Stimulated activated CD4-positive, alpha-beta T cell treated with anti-CD3 and anti-CD28 coated beads, Interleukin-1b, Interleukin-23, amount 100 ng/mL, for 48 hours (primary cell): ENCODE data around the gene MIER3.
"Not testable (repeated sequence)": the region's sequence is repeated elsewhere in the genome, so short reads cannot be mapped to it uniquely, and the experiment has no call there.

Experiments used
- DNase-seq: peaks from one replicate; pipeline ENCODE4 v3.0.0-alpha.2; 2020

The MIER3 gene, protein sequence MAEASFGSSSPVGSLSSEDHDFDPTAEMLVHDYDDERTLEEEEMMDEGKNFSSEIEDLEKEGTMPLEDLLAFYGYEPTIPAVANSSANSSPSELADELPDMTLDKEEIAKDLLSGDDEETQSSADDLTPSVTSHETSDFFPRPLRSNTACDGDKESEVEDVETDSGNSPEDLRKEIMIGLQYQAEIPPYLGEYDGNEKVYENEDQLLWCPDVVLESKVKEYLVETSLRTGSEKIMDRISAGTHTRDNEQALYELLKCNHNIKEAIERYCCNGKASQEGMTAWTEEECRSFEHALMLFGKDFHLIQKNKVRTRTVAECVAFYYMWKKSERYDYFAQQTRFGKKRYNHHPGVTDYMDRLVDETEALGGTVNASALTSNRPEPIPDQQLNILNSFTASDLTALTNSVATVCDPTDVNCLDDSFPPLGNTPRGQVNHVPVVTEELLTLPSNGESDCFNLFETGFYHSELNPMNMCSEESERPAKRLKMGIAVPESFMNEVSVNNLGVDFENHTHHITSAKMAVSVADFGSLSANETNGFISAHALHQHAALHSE

DNA sequence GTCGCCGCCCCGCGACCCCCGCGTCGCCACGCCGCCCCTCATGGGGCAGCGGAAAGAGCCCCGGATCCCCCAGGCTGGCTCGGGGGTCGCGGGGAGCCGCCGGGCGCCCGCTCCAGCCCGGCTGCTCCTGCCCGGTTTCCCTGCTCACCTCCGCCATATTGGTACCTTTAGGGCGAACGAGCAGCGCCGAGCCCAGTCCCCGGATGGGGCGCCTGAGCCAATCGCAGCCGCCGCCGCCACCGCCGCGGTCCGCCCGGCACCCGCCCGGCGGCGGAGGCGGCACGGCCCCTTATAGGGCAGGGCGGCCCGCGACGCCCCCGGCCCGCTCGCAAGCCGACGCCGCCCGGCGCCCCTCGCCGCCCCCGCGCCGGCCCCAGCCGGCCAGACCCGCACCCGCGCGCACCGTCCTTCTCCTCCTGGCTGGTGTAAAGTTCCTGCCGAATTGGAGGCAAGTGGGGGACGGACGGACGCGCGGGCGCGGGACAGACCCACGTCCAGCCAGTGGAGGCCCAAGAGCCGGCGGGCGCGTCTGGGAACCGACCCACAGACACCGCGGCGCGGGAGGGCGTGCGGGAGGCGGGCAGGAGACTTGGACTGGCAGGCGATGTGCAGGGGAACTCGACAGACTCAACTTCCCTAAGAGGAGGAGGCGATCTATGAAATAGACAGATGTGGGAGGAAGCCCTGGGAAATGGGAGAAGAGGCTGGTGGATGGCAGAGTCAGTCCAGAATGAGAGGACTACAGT, at the start of gene MIER3:
MIER3 (minus strand) TSS at position 178 of the 746 bp plus-strand sequence; CDS start at position 157, 21 bp downstream.
- DNase-seq: peak; percentile 78

DNA sequence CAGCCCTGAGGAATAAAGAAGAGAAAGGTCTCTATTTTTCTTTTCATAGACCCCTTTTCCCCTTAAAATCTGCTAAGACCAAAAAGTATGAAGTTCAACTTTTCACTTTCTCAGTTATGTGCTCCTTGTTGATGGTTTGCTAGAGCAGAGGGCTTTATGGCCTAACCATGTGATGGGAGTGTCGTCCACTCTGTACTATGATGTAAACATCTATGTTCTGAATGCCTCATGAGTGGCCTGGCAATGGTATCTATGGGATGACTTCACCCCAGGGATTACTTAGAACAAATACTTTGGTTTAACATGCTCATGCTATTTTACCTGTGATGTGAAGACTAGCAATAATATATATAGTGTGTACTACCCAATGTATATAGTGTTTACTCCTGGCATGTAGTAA, 43.7 kb upstream of the MIER3 start:
- no peak for DNase-seq

DNA sequence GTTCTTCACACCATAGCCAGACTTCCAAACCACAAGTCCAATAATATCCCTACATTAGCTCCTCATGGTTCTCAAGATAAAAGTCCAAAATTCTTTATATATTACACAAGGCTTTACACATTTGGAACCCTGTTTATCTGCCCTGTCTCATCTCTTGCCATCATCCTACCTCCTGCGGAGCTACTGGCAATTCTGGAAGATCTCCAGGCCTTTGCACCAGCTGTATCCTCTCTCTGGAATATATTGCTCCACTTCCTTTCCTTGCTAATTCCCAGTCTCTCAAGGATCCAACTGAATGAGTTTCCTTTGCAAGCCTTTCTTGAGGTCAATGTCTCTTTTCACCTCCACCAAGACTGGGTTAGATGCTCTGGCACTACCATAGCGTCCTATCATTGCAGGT, 41.3 kb upstream of the MIER3 start:
- no peak for DNase-seq

DNA sequence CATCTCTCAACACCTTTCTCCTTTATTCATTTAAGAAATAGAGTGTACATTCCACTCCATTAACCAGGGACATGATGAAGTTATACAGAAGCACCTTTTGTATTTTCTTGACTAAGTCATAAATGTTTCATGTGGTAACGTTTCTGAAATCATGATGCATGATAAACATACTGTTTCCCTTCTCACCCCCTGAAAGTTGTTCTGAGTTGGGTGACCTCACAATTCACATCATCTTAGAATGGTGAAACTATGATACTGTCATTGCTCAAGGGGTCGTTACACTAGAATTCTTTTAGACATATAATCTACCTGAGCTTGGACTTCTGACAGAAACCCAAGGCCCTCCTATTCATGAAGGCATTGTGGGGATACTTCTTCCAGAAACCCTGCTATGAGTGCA, 37.8 kb upstream of the MIER3 start:
- DNase-seq: no peak

DNA sequence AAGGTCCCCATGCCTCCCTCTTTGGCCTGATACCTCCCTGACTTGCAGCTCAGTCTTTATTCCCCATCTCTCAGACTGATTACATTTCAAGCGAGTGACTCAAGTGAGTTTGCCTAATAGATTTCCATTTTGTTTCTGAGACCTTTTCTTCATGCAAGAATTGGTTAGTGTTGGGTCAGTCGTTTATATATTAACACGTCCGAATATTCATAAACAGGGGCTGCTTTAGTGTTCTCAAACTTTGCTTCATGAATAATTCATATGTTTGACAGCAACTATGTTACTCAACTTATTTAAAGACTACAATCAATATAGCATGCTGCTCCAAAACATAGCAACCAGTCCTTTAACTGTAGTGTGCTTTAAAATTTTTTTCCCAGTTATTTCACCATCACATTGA, 36.6 kb upstream of the MIER3 start:
- no peak for DNase-seq

DNA sequence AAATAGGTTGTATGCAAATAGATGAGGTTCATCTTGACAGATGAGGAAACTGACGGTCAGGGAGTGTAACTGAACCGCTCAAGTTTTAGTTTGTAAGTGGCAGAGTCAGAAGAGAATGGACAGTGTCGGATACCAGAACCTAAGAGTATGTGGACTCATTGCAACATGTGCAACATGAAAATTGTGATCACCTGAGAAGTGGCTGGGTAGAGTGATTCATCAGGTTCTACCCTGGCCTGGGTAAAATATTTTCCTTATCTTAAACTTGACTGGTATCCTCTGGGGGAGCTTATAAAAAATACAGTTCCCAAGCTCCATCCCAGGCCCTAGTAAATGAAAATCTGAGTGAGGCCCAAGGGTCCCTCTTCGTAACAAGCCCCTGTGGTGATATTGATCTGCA, 35.2 kb upstream of the MIER3 start:
- no peak for DNase-seq

DNA sequence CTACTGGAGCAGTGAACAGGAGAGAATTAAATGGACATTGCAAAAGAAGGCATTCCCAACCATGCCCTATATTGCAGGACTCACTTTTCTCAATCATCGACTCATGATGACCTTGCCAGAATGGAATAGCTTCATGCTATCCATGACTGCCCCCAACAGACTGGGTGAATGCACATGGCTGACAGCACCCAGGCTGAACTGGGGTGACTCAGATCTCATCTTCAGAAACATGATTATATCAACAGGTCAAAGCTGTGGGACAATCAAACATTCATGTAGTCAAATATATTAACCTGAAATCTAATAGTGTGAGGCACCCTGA, 34.7 kb upstream of the MIER3 start:
- no peak for DNase-seq

DNA sequence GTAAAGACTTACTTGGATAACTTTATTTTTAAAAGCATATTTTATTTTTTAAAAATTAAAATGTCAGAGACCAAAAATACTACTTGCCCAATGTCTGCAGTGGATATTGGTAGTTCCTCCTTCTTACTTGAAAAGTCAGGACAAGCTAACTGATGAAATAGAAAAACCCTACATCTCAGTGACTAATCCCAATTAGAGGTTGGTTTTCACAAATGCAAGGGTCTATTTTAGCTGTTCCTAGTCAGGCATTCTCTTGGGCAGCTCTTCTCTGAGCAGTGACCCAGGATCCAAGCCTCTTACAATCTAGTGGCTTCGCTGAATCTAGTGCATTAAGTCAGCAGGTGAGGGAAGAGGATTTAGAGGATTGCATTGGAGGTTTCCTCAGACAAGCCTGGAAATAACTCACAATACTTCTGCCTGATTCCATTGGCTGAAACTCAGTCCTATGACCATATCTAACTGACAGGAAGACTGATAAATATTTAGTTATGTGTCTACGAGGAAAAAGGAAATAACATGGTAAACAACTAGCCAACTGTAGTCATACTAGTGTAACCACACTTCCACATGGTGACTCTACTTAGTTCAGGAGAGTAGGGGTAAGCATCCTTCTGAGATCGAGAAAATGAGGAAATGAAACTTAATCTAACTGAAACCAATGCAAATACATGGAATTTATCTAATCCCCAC, 34.2 kb upstream of the MIER3 start:
- no peak for DNase-seq

DNA sequence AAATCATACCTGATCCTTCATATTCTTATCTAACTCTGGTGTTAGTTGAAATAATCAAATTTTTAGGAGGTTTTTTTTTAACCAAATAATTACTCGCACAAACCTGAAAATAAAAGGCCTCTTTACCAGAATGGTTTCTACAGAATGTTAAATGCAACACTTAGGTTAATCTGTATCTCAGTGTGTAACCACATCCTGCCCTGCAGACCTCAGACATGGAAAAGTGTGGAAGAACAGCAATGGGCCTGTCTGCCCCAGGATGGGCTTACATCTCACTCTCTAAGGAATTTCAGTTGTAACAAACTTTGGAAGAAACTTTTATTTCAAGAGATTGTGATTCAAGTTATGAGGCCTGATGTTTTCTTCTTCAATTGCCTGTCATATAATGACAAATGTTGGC, 32.5 kb upstream of the MIER3 start:
- no peak for DNase-seq

DNA sequence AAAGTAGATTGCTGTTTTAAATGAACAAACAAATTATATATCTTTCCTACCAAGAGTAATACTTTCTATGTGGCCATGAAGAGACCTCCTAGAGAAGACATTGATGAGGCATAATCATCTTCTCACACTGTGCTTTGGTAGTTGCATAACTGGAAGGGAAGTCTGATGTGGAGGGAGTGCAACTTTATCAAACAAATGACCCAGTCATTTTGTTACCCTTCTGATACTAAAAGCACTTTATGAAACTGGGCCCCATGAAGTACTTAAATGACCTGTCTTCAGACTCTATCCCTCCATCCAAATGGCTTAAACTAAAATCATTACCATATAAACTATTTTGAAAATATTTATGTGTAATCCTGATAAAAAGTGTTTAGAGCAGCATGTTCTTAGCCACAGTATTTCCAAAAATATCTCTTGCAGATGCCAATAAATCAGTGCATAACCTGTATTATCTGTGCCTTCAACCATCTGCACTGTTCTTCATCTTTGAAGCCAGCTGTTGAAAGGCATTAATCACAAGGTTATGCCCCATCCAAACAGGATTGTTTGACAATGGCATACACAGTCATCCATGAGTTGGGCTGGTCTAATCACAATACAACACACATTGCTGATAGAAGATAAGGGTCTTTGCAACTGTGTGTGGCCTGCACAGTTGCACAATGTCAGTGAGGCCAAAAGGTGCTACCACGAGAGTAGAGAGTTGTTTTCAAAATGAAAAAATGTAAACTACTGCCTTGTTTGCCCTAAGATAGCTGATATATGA, 31.9 kb upstream of the MIER3 start:
- DNase-seq: no peak

DNA sequence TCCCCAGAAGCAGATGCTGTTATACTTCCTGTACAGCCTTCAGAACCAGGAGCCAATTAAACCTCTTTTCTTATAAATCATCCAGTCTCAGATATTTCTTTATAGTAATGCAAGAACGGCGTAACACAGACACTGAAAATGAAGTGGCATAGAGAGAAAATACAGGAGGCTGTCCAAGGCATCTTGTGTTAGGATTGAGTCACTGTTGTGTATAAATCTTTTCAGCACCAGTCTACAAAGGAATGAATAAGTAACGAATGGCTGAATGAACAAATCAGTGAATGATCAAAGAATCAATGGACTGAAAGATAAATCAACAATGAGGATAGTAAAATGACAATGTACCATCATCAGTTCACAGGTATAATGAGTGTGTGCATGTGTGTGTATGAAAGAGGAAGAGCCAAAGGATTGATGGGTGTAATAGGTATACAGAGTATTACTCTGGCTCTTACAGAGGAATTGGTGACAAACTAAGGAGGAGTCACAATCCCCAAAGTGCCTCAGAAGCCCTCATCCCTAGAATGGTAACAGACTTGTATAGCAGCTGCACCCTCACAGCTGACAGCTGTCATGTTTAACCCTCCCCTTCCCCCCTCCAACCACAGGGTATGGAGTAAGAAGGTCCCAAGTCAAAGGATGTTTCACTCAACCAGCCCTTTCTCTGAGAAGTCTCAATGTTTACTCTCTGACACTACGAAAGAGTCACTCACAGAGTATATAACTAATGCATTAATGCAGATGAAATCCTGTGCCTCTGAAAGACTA, 29.8 kb upstream of the MIER3 start:
- no peak for DNase-seq

DNA sequence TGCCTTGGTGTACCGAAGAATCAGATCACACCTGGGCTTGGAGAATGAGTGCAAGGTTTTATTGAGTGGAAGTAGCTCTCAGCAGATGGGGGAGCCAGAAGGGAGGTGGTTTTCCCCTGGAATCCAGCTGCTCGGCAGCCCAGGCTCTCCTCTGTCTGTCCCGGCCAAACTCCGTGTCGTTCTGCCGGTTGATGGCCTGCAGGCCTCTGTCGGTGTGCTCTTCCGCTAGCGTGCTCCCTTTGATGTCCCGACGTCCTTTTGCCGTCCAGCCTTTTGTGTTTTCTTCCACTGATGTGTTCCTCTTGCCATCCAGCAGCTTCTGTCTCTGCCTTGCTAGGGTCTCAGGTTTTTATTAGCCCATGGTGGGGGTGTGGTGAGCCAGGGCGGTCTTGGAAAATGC, 28.0 kb upstream of the MIER3 start:
- DNase-seq: no peak

DNA sequence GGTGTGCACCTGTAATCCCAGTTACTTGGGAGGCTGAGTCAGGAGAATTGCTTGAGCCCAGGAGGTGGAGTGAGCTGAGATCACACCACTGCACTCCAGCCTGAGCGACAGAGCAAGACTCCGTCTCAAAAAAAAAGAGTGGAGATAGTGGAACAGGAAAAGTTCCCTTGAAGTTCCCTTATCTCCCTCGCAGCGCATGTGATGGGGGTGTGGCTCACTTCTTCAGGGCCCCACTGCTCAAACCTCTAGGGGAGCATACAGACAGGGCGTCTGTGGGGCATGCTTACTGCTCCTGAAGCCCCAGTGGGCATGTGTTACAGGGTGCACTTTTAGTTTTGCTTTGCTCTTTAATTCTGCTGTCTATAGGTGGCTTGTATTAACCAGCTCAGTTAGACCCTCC, 27.6 kb upstream of the MIER3 start:
- not testable (repeated sequence) for DNase-seq

DNA sequence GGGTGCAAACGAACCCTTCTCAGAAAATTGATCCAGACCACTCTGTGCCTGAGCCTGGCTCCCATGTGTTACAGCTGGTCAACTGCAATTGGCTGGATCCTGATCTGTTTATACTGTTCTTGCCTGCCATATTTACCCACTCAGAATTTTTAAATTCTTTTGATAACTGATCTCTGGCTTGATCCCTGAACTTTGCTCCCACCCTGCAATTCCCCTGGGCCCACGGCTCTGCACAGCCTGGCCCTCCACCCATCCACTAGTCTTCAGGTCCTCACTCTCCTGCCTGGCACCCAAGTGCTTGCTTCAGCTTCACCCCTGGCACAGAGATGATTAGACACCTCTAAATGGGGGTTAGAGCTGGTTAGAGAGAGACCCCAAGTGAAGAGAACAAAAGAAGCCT, 25.9 kb upstream of the MIER3 start:
- no peak for DNase-seq

DNA sequence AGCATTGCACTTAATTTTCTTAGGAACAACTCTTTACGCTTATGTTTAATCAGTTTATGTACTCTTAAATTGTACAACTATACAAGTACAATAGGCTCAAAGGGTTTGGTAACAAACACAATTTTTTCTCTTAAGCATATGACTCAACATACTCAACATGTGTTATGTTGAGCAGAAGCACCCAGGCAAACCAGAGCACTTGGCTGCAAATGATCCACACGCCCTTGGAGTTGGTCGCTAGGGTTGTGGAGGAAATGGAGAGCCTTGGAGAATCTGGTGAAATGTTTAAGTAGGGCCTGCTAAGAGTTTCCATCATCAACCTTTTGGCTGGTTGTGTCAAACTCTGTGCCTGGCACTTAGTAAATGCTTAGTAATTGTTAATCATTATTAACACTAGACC, 25.1 kb upstream of the MIER3 start:
- DNase-seq: no peak

DNA sequence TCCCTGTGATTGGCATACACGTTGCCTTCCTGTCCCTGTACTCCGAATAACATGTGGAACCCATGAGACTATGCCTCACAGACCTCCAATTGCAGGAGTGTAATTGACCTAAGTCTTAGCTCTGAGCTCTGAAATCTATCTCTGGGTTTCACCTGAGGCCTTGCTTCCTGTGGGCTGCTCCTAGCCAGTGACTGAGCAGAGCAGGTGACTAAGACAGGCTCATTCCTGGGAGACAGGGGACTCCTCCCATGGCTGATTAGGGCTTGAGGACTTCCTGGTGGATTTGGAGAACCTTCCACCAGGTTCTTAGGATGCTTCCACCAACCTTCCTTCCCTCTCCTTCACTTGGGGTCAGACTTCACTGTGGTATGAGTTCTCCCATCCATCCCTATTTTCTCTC, 22.3 kb upstream of the MIER3 start:
- DNase-seq: no peak

DNA sequence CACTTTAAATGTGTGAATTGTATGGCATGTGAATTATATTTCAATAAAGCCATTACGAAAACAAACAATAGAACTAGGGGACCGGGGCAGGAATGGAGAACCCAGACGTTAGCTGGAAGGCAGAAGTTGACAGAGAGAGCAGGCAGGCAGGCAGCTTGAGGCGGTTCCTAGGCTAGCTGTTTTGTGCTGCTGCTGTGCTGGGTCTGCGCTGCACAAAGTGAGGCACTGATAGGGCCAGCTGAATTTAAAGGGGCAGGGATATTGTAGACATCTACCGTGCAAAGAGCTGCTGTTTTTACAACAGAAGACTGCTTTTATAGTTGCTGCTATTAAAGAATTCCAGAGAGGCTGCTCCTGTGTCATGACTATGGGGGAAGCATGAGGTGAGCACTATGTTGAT, 21.6 kb upstream of the MIER3 start:
- DNase-seq: no peak

DNA sequence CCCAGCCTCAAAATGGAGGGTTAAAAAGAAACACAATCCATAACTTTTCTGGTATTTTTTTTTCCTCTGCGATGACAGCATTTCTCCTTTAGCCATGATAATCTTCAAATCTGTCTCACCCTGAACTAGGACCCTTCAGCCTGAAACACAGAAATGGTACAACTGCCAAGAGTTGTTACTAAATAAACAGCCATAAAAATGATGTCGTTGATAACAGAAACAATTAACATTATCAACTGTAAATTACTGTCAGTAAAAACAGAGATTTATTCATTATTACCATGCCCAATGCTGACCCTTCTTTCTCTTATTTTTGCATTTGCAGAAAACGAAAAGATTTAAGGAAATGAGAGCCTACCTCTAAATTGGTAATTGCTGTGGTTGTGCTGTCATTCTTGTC, 19.4 kb upstream of the MIER3 start:
- no peak for DNase-seq

DNA sequence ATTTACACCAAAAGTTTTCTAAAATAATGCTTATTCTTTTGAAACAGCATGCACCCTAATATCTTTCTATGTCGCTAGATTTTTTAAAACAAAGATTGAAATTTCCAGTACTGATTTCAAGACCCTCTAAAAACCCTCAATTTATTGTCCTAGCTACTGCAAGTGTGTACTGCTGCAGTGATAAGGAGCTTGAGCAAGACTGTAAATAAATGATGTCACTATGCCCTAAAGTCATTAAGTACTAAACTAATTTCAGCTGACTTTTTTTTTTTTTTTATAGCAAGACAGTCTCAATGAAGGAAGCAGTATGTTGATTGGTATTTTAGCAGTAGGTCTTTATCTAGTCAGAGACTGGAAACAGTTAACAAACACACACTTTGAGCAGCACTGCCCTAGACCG, 12.2 kb upstream of the MIER3 start:
- no peak for DNase-seq

DNA sequence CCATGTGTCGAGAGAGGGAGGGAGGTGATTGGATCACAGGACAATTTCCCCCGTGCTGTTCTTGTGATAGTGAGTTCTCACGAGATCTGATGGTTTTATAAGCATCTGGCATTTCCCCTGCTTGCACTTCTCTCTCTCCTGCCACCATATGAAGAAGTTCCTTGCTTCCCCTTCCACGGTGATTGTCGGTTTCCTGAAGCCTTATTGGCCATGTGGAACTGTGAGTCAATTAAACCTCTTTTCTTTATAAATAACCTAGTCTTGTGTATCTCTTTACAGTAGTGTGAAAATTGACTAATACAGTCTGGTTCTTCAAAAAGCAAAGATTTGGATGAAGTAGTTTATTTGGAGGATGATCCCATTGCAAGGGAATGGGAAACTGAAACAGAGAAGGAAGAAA, 11.3 kb upstream of the MIER3 start:
- DNase-seq: no peak

DNA sequence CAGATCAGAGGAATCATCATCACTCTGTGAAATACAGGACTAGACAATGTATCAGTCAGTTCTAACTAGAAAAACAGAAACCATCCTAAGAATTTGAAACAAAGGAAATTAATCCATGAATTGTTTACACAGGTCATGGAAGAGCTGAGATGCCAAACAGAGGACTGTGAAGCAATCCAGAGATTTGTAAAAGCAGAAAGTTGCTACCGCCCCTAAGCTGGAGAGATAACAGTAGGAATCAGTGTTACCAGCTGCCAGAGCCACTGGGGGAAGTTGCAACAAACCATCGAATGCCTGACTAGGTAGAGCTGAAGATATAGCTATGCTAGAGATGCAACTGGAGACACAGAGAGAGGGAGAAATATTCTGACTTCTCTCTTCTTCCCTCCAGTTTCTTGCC, 10.4 kb upstream of the MIER3 start:
- DNase-seq: no peak

DNA sequence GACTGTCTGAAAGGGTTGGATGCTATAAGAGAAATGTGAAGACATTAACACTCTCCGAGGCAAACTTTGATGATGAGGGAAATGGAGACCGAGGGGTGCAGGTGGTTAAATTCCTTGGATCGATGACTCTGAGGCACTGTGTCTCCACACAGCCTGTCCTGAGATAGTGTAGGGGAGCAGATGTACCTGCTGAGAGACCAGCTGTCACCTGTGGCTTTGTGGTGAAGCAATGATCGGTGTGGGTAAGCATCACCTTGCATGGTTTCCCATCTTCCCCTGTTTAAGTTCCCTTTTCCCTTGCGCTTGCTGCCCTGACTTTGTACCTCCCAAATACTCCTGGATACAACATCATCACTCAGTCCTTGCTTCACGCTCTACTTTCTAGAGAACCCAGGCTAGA, 9.8 kb upstream of the MIER3 start:
- DNase-seq: no peak
